IMR-90 (cell line): ENCODE measurements around the gene SRSF5. TPM values are rescaled to one million over a fixed set of nuclear protein-coding genes. Genes with fewer than 3 reads are reported as not detected.

Experiments used
- ATAC-seq: fragments of 200-7000 bp; cut with Tn5 transposase; 2 replicates; pipeline ENCODE4 v1.9.1; 2020; ENCODE audit warnings: low read depth, mild to moderate bottlenecking, moderate library complexity
- BruUV-seq: library from RNA; stranded (reverse); fragments of 400-500 nt; replicated peaks from 2 replicates; lab custom pipeline; 2021; lab: Mats Ljungman, UMichigan
- CTCF ChIA-PET: fragments of 300-600 bp; formaldehyde crosslinking; extraction: SDS; loops from one replicate; lab custom pipeline; 2021; ENCODE audit warnings: antibody characterized with exemption; lab: Yijun Ruan, JAX
- POLR2A ChIA-PET: fragments of 300-600 bp; sonication (Branson Sonifier 250); formaldehyde crosslinking; loops from one replicate; lab custom pipeline; 2022; ENCODE audit warnings: antibody characterized with exemption; ENCODE audit not compliant: unreplicated experiment; lab: Charles Lee
- DNase-seq: peaks from one replicate; pipeline ENCODE4 v3.0.0; 2013
- H2AFZ ChIP-seq: replicated peaks from 2 replicates; pipeline ENCODE3; 2013; ENCODE audit warnings: low read length, mild to moderate bottlenecking; ENCODE audit not compliant: poor library complexity
- H2AK5ac ChIP-seq: 2 replicates; pipeline ENCODE4 v1.6.1; 2013; ENCODE audit warnings: low read depth, low read length, inconsistent platforms
- H2AK9ac ChIP-seq: replicated peaks from 2 replicates; pipeline ENCODE3; 2013; ENCODE audit warnings: mild to moderate bottlenecking, low read depth, low read length, moderate library complexity; ENCODE audit not compliant: poor library complexity
- H2BK120ac ChIP-seq: 2 replicates; pipeline ENCODE4 v1.6.1; 2013; ENCODE audit warnings: low read depth, low read length, inconsistent platforms
- H2BK15ac ChIP-seq: 3 replicates; pipeline ENCODE4 v1.6.1; 2013; ENCODE audit warnings: low read depth, low read length, inconsistent platforms
- H2BK20ac ChIP-seq: 2 replicates; pipeline ENCODE4 v1.6.1; 2013; ENCODE audit warnings: low read depth, mild to moderate bottlenecking, inconsistent platforms, low read length, moderate library complexity
- H2BK5ac ChIP-seq: 2 replicates; pipeline ENCODE4 v1.6.1; 2013; ENCODE audit warnings: mild to moderate bottlenecking, low read depth, low read length, inconsistent platforms; ENCODE audit not compliant: poor library complexity, severe bottlenecking
- H3K14ac ChIP-seq: replicated peaks from 2 replicates; pipeline ENCODE4 v1.6.1; 2013; ENCODE audit warnings: low read depth, low read length, inconsistent platforms
- H3K18ac ChIP-seq: 2 replicates; pipeline ENCODE4 v1.6.1; 2013; ENCODE audit warnings: low read depth, low read length, control low read depth
- H3K23ac ChIP-seq: 2 replicates; pipeline ENCODE4 v1.6.1; 2013; ENCODE audit warnings: low read depth, low read length, inconsistent platforms
- H3K27ac ChIP-seq: 2 replicates; pipeline ENCODE4 v1.5.1; 2013; ENCODE audit warnings: mild to moderate bottlenecking, control low read depth, low read length; ENCODE audit not compliant: insufficient read depth
- H3K27me3 ChIP-seq: 2 replicates; pipeline ENCODE4 v1.6.1; 2013; ENCODE audit warnings: low read length; ENCODE audit not compliant: control insufficient read depth, insufficient read depth
- H3K36me3 ChIP-seq: 2 replicates; pipeline ENCODE4 v1.6.1; 2013; ENCODE audit warnings: low read length, mixed read lengths; ENCODE audit not compliant: control insufficient read depth, insufficient read depth
- H3K4ac ChIP-seq: 2 replicates; pipeline ENCODE4 v1.6.1; 2013; ENCODE audit warnings: low read depth, low read length, inconsistent platforms
- H3K4me1 ChIP-seq: 2 replicates; pipeline ENCODE4 v1.6.1; 2013; ENCODE audit warnings: low read length, mixed read lengths; ENCODE audit not compliant: control insufficient read depth, insufficient read depth
- H3K4me2 ChIP-seq: 2 replicates; pipeline ENCODE4 v1.6.1; 2013; ENCODE audit warnings: low read depth, mild to moderate bottlenecking, control low read depth, low read length, moderate library complexity
- H3K4me3 ChIP-seq: 2 replicates; pipeline ENCODE4 v1.5.1; 2013; ENCODE audit warnings: low read depth, mild to moderate bottlenecking, control low read depth, low read length, moderate library complexity; ENCODE audit not compliant: insufficient read depth
- H3K56ac ChIP-seq: 2 replicates; pipeline ENCODE4 v1.6.1; 2013; ENCODE audit warnings: low read length, inconsistent platforms; ENCODE audit not compliant: insufficient read depth; ENCODE audit errors: extremely low read depth
- H3K79me1 ChIP-seq, 2 experiments: 2 replicates each; pipeline ENCODE4 v1.6.1; 2013; ENCODE audit warnings: low read length in 2 of 2, inconsistent platforms in 1 of 2, low read depth in 1 of 2
- H3K9ac ChIP-seq: 2 replicates; pipeline ENCODE4 v1.6.1; 2013; ENCODE audit warnings: low read depth, low read length, control low read depth
- H3K9me1 ChIP-seq: 2 replicates; pipeline ENCODE4 v1.6.1; 2013; ENCODE audit warnings: low read length, inconsistent platforms; ENCODE audit not compliant: insufficient read depth
- H3K9me3 ChIP-seq: 2 replicates; pipeline ENCODE4 v1.6.1; 2013; ENCODE audit warnings: low read length; ENCODE audit not compliant: control insufficient read depth, insufficient read depth
- H4K20me1 ChIP-seq: 2 replicates; pipeline ENCODE4 v1.6.1; 2013; ENCODE audit warnings: low read length, inconsistent platforms; ENCODE audit not compliant: insufficient read depth
- H4K5ac ChIP-seq: 2 replicates; pipeline ENCODE4 v1.6.1; 2013; ENCODE audit warnings: mild to moderate bottlenecking, low read depth, low read length, control low read depth
- H4K8ac ChIP-seq, 2 experiments: 2 replicates each; pipeline ENCODE4 v1.6.1; 2013; ENCODE audit warnings: low read depth in 2 of 2, low read length in 2 of 2, control low read depth in 1 of 2, inconsistent platforms in 1 of 2
- H4K91ac ChIP-seq: 2 replicates; pipeline ENCODE4 v1.6.1; 2013; ENCODE audit warnings: low read depth, low read length, inconsistent platforms; ENCODE audit not compliant: insufficient read depth
- BHLHE40 ChIP-seq: fragments of 150-350 bp; IDR thresholded peaks from 2 replicates; pipeline ENCODE4 v1.6.1; 2016; ENCODE audit warnings: mild to moderate bottlenecking, low read depth, low read length
- MAFK ChIP-seq: IDR thresholded peaks from 2 replicates; pipeline ENCODE4 v1.6.1; 2012; ENCODE audit warnings: low read depth, low read length, improper control_type of control experiment
- MAZ ChIP-seq: IDR thresholded peaks from 2 replicates; pipeline ENCODE4 v1.6.1; 2012; ENCODE audit warnings: low read depth, mild to moderate bottlenecking, low read length, improper control_type of control experiment, moderate library complexity, borderline replicate concordance
- NFE2L2 ChIP-seq: fragments of 150-350 bp; IDR thresholded peaks from 2 replicates; pipeline ENCODE4 v1.6.1; 2016; ENCODE audit warnings: low read depth, mild to moderate bottlenecking, low read length
- POLR2A ChIP-seq: IDR thresholded peaks from 2 replicates; pipeline ENCODE4 v1.6.1; 2012; ENCODE audit warnings: mild to moderate bottlenecking, low read depth, low read length
- RAD21 ChIP-seq: IDR thresholded peaks from 2 replicates; pipeline ENCODE4 v1.6.1; 2012; ENCODE audit warnings: low read length, improper control_type of control experiment
- RCOR1 ChIP-seq: IDR thresholded peaks from 2 replicates; pipeline ENCODE4 v1.6.1; 2012; ENCODE audit warnings: mild to moderate bottlenecking, low read length, improper control_type of control experiment; ENCODE audit not compliant: insufficient replicate concordance
- RFX5 ChIP-seq: IDR thresholded peaks from 2 replicates; pipeline ENCODE4 v1.8.0; 2012; ENCODE audit warnings: low read depth, mild to moderate bottlenecking, low read length, moderate library complexity
- SMC3 ChIP-seq: fragments of 150-350 bp; IDR thresholded peaks from 2 replicates; pipeline ENCODE4 v1.6.1; 2016; ENCODE audit warnings: low read depth, mild to moderate bottlenecking, antibody characterized with exemption, low read length, moderate library complexity
- WGBS, 2 experiments: methylation state at CpG; one replicate each; pipeline versions ENCODE4 v1.1.5 to v1.1.7; 2013; ENCODE audit warnings: missing lambda C conversion rate in 2 of 2; ENCODE audit not compliant: insufficient read length in 1 of 2; ENCODE audit errors: extremely low coverage in 2 of 2; 5-methylcytosine and 5-hydroxymethylcytosine counted together
- dilution Hi-C: fragments of 300-500 bp; cut with HindIII; formaldehyde crosslinking; loops from one replicate; pipeline ENCODE4 v1.14.3; 2018; ENCODE audit warnings: low sequenced_read_pairs; ENCODE audit not compliant: unreplicated experiment
- in situ Hi-C: fragments of 300-500 bp; cut with MboI; formaldehyde crosslinking; loops from 3 replicates; pipeline ENCODE4 v1.14.3; 2019; ENCODE audit warnings: low sequenced_read_pairs, inconsistent platforms, mixed read lengths
- intact Hi-C: fragments of 100-400 bp; cut with micrococcal nuclease; formaldehyde crosslinking; loops from 2 replicates; pipeline ENCODE4 v1.10.0; 2022
- polyA plus RNA-seq, 3 experiments: library from polyadenylated mRNA; depleted of rRNA; stranded (reverse); fragments of >200 nt; gene quantifications; 2 replicates each; pipeline ENCODE4 v1.2.3, GENCODE V29; 2012; ENCODE audit warnings: low replicate concordance in 1 of 3
- total RNA-seq: library from RNA; depleted of rRNA; stranded (reverse); fragments of >200 nt; gene quantifications from 2 replicates; pipeline ENCODE4 v1.2.3, GENCODE V29; 2012
- TF ChIP-seq, protein P1 (sequence below): fragments of 150-350 bp; IDR thresholded peaks from 2 replicates; pipeline ENCODE4 v1.6.1; 2017; ENCODE audit warnings: mild to moderate bottlenecking, antibody characterized with exemption, low read length, low read depth

Gene SRSF5
- total and polyA plus RNA-seq, 2 of the 4 experiments (the other 2 are of a cell fraction): 29.4 to 229 TPM

- no peak overlapping the region for H2BK5ac ChIP-seq
- no peak overlapping the region for H3K4me3 ChIP-seq
- H3K9me1 ChIP-seq: peaks cover 24% of the 10 kb centered on the region
- peaks cover 19% of the 10 kb centered on the region for H3K4me1 ChIP-seq
- H2BK20ac ChIP-seq: 0 out of 2 replicates have a peak overlapping the region, but pooled peaks have one; percentile 11
- 0 out of 2 replicates have a peak, but pooled peaks cover 6% of the 10 kb centered on the region for H4K20me1 ChIP-seq
- H3K79me1 ChIP-seq: peaks cover 0 to 4% of the 10 kb centered on the region in 2 experiments; a peak in 1 of 4 replicates
- DNase-seq: no peak
- H3K14ac ChIP-seq: no peak overlapping the region
- no TSS peak for BruUV-seq
- TF ChIP-seq RCOR1: no peak
- no peak for TF ChIP-seq RFX5
- TF ChIP-seq POLR2A: no peak
- no peak for TF ChIP-seq MAZ
- TF ChIP-seq BHLHE40: no peak
- TF ChIP-seq NFE2L2: no peak
- no peak for TF ChIP-seq MAFK
- TF ChIP-seq, protein P1, sequence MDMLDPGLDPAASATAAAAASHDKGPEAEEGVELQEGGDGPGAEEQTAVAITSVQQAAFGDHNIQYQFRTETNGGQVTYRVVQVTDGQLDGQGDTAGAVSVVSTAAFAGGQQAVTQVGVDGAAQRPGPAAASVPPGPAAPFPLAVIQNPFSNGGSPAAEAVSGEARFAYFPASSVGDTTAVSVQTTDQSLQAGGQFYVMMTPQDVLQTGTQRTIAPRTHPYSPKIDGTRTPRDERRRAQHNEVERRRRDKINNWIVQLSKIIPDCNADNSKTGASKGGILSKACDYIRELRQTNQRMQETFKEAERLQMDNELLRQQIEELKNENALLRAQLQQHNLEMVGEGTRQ: no peak
- no peak for TF ChIP-seq SMC3
- TF ChIP-seq RAD21: no peak
- H2BK120ac ChIP-seq: no peak overlapping the region
- intact Hi-C loops: no loop called here
- peak overlapping the region; percentile 77; the same call in 1 of the 3 replicates for H2BK15ac ChIP-seq
- no peak overlapping the region for H4K8ac ChIP-seq
- in situ Hi-C loops: no loop called here
- no peaks in the 10 kb centered on the region for H3K36me3 ChIP-seq
- H3K4ac ChIP-seq: 0 out of 2 replicates have a peak overlapping the region, but pooled peaks have one; percentile 25
- H3K18ac ChIP-seq: no peak overlapping the region
- no peak overlapping the region for H2AK9ac ChIP-seq
- H3K9me3 ChIP-seq: no peaks in the 10 kb centered on the region
- no peak overlapping the region for H4K5ac ChIP-seq
- no peak overlapping the region for H3K27ac ChIP-seq
- no peak overlapping the region for H2AFZ ChIP-seq
- no peak overlapping the region for H3K9ac ChIP-seq
- CTCF ChIA-PET: interaction anchor here (1.9 kb wide), 1 partner anchor 136 kb away, joined by 8 read pairs; no protein-coding TSS in a partner anchor
- POLR2A ChIA-PET: no interaction called here
- H3K56ac ChIP-seq: no peak overlapping the region
- dilution Hi-C loops: no loop called here
- no peak overlapping the region for H2AK5ac ChIP-seq
- no peak overlapping the region for H3K23ac ChIP-seq
- no peak overlapping the region for H4K91ac ChIP-seq
- no peak overlapping the region for H3K4me2 ChIP-seq
- ATAC-seq: no peak
- no peaks in the 10 kb centered on the region for H3K27me3 ChIP-seq
- 100% methylated on average over 1 of the region's 4 CpGs; no CpG with 5 or more reads in 1 of the 2 experiments for WGBS, 2 experiments
Observed at GRCh38 chr14:69720912-69721311, 46.0 kb upstream of the SRSF5 start.
